Retinal pigment epithelial cell (primary cell): Measurements from ENCODE around the gene PGS1.

Experiments used
- DNase-seq: peaks from one replicate; pipeline ENCODE4 v3.0.0-alpha.2; 2010; ENCODE audit warnings: low read depth
- H3K4me3 ChIP-seq: 2 replicates; pipeline ENCODE4 v1.5.1; 2011; ENCODE audit warnings: mild to moderate bottlenecking, low read length, control low read depth, moderate library complexity
- CTCF ChIP-seq: conservative IDR thresholded peaks from 2 replicates; pipeline ENCODE4 v1.5.1; 2011; ENCODE audit warnings: low read depth, low read length, control low read depth, inconsistent platforms

Gene PGS1

GRCh38 chr17:78398390-78398789 is 19.9 kb downstream of the PGS1 start:
- no peak overlapping the region for H3K4me3 ChIP-seq
- DNase-seq: no peak
- no peak for TF ChIP-seq CTCF

GRCh38 chr17:78399028-78399692 is 20.7 kb downstream of the PGS1 start:
- DNase-seq: no peak
- TF ChIP-seq CTCF: no peak

GRCh38 chr17:78399693-78400144 is 21.3 kb downstream of the PGS1 start:
- H3K4me3 ChIP-seq: no peak overlapping the region
- TF ChIP-seq CTCF: no peak
- DNase-seq: no peak

More at GRCh38 chr17:78399028-78399692, 20.7 kb downstream of the PGS1 start:
- H3K4me3 ChIP-seq: no peak overlapping the region

- DNase-seq: no peak
- TF ChIP-seq CTCF: no peak
- H3K4me3 ChIP-seq: no peak overlapping the region
These were observed 22.3 kb downstream of the PGS1 start for GRCh38 chr17:78400581-78401240.

GRCh38 chr17:78401246-78401645 is 22.8 kb downstream of the PGS1 start:
- H3K4me3 ChIP-seq: no peak overlapping the region
- DNase-seq: no peak
- no peak for TF ChIP-seq CTCF

GRCh38 chr17:78401891-78402290 is 23.4 kb downstream of the PGS1 start:
- no peak for DNase-seq
- no peak for TF ChIP-seq CTCF
- no peak overlapping the region for H3K4me3 ChIP-seq

GRCh38 chr17:78403822-78404221 is 25.4 kb downstream of the PGS1 start:
- DNase-seq: no peak
- TF ChIP-seq CTCF: no peak

More at GRCh38 chr17:78403822-78404221, 25.4 kb downstream of the PGS1 start:
- no peak overlapping the region for H3K4me3 ChIP-seq
